Nephron (organoid): ENCODE measurements around the gene RAB7B.
A peak's percentile ranks its signal among the peaks of the same experiment; 100 is the strongest.
"Not testable (repeated sequence)": the region's sequence is repeated elsewhere in the genome, so short reads cannot be mapped to it uniquely, and the experiment has no call there.

Source experiments
- H3K27ac Mint-ChIP-seq, 3 experiments: 2 replicates each; pipeline ENCODE4 v1.8.0; 2020; ENCODE audit warnings: mixed read lengths in 3 of 3, mild to moderate bottlenecking in 2 of 3, moderate library complexity in 1 of 3
- H3K27me3 Mint-ChIP-seq: 2 replicates; pipeline ENCODE4 v1.8.0; 2021; ENCODE audit warnings: low read depth, mild to moderate bottlenecking, moderate library complexity, mixed read lengths
- H3K36me3 Mint-ChIP-seq: 2 replicates; pipeline ENCODE4 v1.8.0; 2020; ENCODE audit warnings: low read depth, mixed read lengths
- H3K4me1 Mint-ChIP-seq: 2 replicates; pipeline ENCODE4 v1.8.0; 2020; ENCODE audit warnings: mixed read lengths
- H3K4me3 Mint-ChIP-seq, 3 experiments: 2 replicates each; pipeline ENCODE4 v1.8.0; 2020; ENCODE audit warnings: mild to moderate bottlenecking in 3 of 3, mixed read lengths in 3 of 3, moderate library complexity in 2 of 3
- H3K9me3 Mint-ChIP-seq: 2 replicates; pipeline ENCODE4 v1.8.0; 2020; ENCODE audit warnings: mixed read lengths
- TF ChIP-seq, protein P1 (sequence below), 3 experiments: fragments of 200-600 bp; sonication (generic); IDR thresholded peaks; one replicate each; pipeline ENCODE4 v1.5.0; 2021; ENCODE audit warnings: antibody characterized with exemption in 3 of 3; ENCODE audit not compliant: unreplicated experiment in 3 of 3

RAB7B gene

DNA sequence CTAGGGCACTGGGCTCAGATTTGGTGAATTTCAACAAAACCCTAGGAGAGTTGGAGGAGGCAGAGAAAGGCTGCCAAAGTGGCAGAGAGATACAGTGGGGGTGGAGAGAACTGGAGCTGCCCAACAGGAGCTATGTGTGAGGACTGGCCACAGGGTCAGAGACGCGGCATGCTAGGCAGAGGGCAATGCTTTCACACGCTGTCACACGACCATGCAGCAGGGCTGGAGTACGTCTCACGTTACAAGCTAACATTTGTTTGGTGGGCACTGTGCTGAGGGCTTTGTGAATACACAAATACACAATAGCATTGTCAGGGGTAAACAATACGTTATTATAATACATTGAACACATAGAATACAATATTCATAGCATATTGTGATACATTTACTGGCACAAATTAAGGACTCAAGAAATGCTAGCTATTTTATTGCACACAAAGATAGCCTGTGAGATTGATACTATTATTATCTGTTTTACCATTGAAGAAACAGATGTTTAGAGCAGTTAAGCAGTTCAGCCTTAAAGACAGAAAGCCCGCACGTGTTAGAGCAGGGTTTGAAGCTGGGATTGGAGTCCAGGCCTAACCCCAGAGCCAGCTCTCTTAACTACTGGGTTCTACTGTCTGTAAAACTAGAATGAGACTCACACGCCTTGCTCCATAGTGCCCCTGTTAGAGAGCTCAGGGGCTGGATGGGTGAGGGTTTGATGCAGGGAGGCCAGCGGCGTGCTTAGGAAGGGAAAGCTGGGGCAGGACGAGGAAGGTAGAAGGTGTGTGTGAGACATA is 4.5 kb downstream of the RAB7B start:
- H3K36me3 Mint-ChIP-seq: no peaks in the 10 kb centered on the region
- H3K27ac Mint-ChIP-seq: peak overlapping the region; percentile 21 to 32 (median 21)
- no peaks in the 10 kb centered on the region for H3K27me3 Mint-ChIP-seq
- H3K9me3 Mint-ChIP-seq: peaks cover 6% of the 10 kb centered on the region
- TF ChIP-seq, protein P1, sequence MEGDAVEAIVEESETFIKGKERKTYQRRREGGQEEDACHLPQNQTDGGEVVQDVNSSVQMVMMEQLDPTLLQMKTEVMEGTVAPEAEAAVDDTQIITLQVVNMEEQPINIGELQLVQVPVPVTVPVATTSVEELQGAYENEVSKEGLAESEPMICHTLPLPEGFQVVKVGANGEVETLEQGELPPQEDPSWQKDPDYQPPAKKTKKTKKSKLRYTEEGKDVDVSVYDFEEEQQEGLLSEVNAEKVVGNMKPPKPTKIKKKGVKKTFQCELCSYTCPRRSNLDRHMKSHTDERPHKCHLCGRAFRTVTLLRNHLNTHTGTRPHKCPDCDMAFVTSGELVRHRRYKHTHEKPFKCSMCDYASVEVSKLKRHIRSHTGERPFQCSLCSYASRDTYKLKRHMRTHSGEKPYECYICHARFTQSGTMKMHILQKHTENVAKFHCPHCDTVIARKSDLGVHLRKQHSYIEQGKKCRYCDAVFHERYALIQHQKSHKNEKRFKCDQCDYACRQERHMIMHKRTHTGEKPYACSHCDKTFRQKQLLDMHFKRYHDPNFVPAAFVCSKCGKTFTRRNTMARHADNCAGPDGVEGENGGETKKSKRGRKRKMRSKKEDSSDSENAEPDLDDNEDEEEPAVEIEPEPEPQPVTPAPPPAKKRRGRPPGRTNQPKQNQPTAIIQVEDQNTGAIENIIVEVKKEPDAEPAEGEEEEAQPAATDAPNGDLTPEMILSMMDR (IDR thresholded peaks at IDR 0.05; ENCODE audit: unreplicated experiment in 3 of 3): no peak
- H3K4me3 Mint-ChIP-seq: peak overlapping the region in 1 of 3 experiments; percentile 3
- H3K4me1 Mint-ChIP-seq: peaks cover 54% of the 10 kb centered on the region

GRCh38 chr1:205996641-205997040 is 6.6 kb downstream of the RAB7B start:
- not testable (repeated sequence) for H3K36me3 Mint-ChIP-seq, H3K9me3 Mint-ChIP-seq, H3K27me3 Mint-ChIP-seq, H3K27ac Mint-ChIP-seq, H3K4me3 Mint-ChIP-seq
- peaks cover 43% of the 10 kb centered on the region for H3K4me1 Mint-ChIP-seq

DNA sequence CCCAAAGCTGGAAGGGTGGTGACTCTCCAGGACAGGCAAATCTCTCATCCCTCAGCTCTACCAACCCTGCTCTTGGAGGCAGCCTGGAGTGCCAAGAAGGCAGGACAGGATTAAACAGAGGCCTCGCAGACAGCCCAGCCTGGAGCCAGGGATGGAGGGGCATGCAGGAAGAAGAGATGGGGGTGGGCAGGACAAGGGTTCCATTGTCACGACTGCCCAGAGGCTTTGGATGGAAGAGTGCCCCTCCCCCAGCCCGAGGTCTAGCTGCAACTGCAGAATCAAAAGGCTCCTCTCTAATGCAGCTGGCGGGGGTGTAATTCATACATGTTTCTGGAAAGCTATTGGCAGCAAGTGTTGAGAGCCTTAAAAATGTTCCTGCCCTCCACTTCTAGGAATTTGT is 8.8 kb downstream of the RAB7B start:
- Mint-ChIP-seq H3K4me3 (no peak overlapping the region), H3K27me3 (peaks cover 3% of the 10 kb centered on the region), H3K9me3 (peaks cover 6% of the 10 kb centered on the region), H3K27ac (no peak overlapping the region), H3K4me1 (peaks cover 45% of the 10 kb centered on the region), H3K36me3 (no peaks in the 10 kb centered on the region)
- TF ChIP-seq, protein P1 (IDR thresholded peaks at IDR 0.05; ENCODE audit: unreplicated experiment in 3 of 3): no peak

DNA sequence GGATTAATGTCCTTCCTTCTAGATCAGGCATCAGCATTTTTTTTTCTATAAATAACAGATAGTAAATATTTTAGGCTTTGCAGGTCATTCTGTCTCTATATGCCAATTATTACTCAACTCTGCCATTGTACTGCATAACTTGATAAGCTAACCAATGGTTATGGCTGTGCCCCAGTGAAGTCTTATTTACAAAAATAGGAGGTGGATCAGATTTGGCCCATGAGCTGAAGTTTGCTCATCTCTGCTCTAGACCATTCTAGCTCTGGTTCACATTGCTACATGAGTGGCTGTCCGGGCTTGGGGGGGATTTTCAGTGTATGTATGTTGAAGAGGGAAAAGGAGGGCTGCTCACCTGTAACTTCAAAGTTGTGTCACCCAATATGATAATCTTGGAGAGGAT is 10.1 kb downstream of the RAB7B start:
- Mint-ChIP-seq H3K36me3 (no peaks in the 10 kb centered on the region), H3K4me3 (no peak overlapping the region), H3K27ac (no peak overlapping the region), H3K4me1 (peaks cover 34% of the 10 kb centered on the region), H3K9me3 (peaks cover 2% of the 10 kb centered on the region), H3K27me3 (peaks cover 3% of the 10 kb centered on the region)
- TF ChIP-seq, protein P1 (IDR thresholded peaks at IDR 0.05; ENCODE audit: unreplicated experiment in 3 of 3): no peak

- H3K27me3 Mint-ChIP-seq: peaks cover 3% of the 10 kb centered on the region
- H3K4me3 Mint-ChIP-seq: no peak overlapping the region
- no peaks in the 10 kb centered on the region for H3K36me3 Mint-ChIP-seq
- TF ChIP-seq, protein P1 (IDR thresholded peaks at IDR 0.05; ENCODE audit: unreplicated experiment in 3 of 3): no peak
- H3K4me1 Mint-ChIP-seq: peaks cover 29% of the 10 kb centered on the region
- H3K27ac Mint-ChIP-seq: no peak overlapping the region
- H3K9me3 Mint-ChIP-seq: peaks cover 2% of the 10 kb centered on the region
Observed at GRCh38 chr1:205992218-205992882, 10.8 kb downstream of the RAB7B start.

DNA sequence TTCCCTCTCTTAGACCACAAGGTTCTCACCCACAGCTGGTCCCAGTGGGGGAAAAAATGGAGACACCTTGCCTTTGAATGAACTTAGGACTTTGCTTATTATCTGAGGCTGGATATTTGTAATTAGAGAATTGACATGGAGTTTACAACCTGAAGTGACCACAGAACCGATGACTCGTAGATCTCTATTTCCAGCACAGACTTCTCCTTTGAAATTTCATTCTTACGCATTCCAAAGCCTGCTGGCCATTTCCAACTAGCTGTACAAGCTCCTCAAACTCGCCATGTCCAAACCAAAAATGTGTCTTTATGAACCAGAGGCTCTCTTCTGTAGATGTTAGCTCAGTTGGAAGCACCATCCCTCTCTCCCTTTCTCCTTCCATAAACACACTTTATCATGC is 12.0 kb downstream of the RAB7B start:
- Mint-ChIP-seq H3K27me3 (peaks cover 3% of the 10 kb centered on the region), H3K4me3 (no peak overlapping the region), H3K4me1 (peaks cover 26% of the 10 kb centered on the region), H3K36me3 (no peaks in the 10 kb centered on the region), H3K27ac (no peak overlapping the region), H3K9me3 (no peaks in the 10 kb centered on the region)
- TF ChIP-seq, protein P1 (IDR thresholded peaks at IDR 0.05; ENCODE audit: unreplicated experiment in 3 of 3): no peak
